ENCODE data around the gene HIP1R.
A peak's percentile ranks its signal among the peaks of the same experiment; 100 is the strongest.

HIP1R gene

DNA sequence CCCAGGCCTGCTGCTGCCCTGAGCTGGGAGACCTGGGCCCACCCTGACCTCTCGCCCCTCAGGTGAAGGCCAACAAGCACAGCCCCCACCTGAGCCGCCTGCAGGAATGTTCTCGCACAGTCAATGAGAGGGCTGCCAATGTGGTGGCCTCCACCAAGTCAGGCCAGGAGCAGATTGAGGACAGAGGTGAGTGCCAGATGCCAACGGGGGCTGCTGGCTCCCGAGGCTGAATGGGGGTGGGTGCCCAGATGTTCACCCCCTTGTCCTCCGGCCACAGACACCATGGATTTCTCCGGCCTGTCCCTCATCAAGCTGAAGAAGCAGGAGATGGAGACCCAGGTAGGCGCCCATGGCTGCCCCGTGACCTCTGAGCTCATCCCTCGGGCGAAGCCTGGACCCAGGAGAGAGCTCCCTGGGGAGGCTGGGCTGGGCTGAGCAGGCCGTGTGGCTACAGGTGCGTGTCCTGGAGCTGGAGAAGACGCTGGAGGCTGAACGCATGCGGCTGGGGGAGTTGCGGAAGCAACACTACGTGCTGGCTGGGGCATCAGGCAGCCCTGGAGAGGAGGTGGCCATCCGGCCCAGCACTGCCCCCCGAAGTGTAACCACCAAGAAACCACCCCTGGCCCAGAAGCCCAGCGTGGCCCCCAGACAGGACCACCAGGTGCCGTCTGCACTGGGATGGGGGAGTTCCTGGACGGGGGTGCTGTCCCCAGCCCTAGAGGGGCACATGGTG is 25.8 kb downstream of the HIP1R start:
- DNase-seq: no peak

DNA sequence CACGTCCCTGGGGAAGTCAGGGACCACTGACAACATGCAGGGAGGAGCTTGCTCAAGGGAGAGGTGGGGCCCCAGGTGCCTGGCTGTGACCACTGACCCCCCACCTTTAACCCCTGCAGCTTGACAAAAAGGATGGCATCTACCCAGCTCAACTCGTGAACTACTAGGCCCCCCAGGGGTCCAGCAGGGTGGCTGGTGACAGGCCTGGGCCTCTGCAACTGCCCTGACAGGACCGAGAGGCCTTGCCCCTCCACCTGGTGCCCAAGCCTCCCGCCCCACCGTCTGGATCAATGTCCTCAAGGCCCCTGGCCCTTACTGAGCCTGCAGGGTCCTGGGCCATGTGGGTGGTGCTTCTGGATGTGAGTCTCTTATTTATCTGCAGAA is 26.3 kb downstream of the HIP1R start:
- no peak for DNase-seq

DNA sequence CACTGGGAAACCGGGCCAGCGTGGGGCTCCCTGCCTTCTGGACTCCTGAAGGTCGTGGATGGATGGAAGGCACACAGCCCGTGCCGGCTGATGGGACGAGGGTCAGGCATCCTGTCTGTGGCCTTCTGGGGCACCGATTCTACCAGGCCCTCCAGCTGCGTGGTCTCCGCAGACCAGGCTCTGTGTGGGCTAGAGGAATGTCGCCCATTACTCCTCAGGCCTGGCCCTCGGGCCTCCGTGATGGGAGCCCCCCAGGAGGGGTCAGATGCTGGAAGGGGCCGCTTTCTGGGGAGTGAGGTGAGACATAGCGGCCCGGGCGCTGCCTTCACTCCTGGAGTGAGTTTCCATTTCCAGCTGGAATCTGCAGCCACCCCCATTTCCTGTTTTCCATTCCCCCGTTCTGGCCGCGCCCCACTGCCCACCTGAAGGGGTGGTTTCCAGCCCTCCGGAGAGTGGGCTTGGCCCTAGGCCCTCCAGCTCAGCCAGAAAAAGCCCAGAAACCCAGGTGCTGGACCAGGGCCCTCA is 26.9 kb downstream of the HIP1R start:
- no peak for DNase-seq

DNA sequence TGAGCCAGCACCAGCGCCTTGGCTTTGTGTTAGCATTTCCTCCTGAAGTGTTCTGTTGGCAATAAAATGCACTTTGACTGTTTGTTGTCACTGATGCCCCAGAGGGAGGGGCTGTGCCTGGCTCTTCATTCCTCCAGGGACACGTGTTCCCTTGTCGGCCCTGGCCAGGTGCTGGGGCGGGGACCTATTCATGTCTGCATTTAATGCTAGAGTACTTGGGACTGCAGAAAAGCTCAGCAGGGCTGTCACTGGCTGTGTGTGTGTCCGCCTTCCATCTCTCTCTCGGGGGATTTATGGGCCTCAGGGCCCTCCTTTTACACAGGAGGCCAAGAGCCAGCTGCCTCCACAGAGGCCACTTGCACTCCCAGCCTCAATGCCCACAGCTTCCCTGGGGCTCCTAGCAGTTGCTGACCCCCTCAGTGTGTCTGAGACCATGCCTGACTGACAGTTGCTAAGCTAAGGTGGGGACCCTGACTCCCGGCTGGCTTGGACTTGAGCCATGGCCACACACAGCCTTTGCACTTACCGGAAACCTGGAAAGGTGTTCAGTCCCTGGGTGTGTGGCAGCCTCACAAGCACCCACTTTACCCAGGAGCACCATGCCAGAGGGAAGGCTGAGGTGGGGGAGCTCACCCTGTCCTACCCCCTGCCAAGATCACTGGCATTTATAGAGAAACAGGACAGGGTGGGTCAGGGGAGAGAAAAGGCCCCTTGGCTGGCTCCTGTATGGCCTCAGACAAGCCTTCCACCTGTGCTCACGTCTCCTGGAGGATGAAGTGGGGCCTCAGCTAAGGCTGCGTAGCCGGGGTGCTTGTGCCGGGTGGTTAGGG is 27.8 kb downstream of the HIP1R start:
- no peak for DNase-seq

DNA sequence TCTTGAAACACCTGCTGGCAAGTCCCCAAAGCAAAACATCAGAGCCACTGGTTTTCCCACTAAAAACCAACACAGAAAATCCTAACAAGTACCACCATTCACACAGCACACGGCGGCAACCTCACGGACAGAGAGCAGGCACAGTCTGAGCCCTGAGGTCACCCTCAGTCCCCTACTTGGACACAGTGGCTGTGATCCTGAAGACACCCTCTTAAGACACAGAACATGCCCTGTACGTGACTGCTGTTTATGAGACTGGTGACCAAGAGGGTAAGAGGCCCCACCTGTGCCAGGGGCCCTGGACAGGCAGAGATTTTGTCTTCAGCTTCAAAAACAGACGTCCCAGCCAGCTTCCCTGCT is 29.6 kb downstream of the HIP1R start:
- DNase-seq: no peak

DNA sequence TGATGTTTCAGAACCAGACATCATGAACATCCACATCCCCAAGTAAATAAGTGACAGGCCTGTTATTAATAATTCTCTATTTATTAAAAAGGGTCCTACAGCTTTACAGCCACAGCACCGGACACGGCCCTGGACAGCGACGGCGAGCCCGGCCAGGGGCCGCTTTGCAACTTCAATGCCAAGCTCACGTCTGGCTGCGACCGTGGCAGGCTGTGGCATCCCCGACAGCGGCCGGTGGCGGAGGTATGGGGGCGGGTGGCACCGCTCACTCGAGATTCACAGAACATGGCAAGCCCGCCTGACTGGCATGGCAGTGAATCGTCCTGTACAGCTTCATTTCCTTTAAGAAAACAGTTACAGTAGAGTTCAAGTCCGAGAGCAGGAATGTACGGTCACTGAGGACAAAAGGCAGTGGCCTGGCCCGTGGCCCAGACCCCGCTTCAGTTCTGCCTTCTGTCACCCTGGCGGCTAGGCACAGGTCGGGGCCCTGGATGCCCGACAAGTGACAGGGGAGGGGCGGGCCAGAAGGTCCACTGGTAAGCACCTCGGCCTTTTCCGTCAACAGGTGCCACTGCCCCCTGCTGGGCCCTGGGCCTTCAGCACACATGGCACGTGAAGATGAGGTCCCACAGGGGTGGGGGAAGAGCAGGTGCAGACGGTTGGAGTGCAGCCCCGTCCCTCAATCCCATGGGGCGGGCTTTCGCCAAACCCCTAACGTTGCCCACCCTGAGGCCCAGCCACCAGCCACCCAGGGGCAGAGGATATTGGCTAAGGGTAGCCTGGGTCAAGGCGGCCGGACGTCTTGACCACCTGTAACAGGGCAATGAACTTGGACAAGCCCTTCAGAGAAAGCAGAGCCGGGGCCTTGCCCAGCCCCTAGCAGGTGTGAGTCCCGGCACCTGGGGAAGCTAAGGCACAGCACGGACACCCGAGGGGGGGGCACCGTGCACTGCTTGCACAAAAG is 30.3 kb downstream of the HIP1R start:
- no peak for DNase-seq

DNA sequence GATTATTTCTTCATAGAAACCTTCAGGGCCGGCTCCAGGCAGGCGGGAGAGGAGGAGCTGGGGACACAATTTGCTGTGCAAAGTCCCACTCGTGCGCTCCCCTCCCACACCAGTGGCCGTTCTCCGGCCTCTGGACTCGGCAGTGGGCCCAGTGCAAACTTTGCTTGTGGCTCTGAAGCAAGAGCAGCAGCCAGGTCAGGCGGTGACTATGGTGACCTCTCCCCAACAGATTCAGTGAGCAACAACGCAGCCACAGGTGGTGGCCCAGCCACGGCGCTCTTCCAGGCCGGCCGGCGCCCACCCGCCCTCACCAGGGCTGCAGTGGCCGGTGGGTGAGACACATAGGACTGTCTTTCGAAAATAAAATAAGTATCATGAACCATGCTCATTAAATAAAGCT is 31.1 kb downstream of the HIP1R start:
- no peak for DNase-seq

DNA sequence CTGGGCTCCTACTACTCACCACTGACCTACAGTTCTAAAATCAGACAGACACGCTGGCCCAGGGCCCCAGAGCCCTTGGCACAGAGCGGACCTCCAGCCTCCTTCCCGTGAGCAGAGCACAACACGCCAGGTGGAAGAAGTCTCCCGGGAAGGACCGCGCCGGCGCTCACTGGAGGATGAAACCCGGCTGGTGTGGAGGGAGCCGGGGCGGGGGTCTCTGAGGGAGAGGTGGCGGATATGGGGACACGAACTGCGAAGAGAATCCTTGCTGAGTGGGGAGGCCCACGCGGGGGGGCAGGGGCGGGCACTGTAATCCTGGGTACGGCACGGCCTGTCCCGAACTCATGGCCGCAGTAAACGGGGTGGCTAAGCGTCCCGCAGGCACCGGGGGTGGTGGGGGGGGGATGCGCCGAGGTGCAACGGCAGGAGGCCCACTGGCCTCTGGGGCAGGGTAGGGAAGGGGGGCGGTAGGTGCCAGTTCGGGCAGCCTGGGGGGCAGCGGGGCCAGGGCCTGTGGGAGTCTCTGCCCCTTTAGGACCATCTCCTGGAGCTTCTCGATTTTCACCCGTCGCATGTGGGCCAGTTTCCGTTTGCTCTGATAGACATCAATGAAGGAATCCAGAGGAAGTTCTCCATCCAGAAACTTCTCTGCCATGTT is 31.8 kb downstream of the HIP1R start:
- no peak for DNase-seq

DNA sequence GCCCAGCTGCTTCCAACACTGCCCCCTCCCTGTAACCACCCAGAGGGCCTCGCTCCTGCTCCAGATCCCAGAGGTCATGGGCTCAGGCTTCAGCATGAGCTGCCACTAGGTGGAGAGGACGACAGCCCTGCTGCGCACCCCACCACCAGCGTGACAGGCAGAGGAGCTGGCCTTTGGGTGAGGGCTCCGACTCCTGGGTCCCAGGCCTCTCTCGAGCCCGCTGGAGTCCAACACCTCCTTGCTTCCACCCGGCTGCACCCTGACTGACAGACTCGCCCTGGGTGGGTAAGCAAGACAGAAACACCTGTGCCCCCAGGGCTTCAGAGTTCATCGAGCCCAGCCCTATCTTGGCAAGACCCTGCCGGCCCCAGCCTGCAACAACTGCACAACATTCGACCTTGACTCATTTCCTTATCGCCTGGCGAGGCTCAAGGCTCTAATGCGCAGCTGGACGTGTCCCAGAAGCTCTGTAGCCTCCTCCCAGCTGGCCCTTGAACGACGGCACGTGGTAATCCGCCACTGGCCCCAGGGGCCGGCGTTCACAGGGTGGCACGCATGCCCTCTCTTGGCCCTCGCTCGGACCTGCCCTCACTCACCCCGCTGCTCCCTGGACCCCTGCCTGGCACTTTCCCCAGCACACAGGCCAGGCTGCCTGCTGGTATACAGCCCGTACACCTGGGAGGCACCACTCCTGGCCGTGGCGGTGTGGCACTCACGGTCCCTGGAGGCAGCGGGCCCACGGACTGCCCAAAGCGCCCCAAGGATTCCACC is 32.6 kb downstream of the HIP1R start:
- no peak for DNase-seq

DNA sequence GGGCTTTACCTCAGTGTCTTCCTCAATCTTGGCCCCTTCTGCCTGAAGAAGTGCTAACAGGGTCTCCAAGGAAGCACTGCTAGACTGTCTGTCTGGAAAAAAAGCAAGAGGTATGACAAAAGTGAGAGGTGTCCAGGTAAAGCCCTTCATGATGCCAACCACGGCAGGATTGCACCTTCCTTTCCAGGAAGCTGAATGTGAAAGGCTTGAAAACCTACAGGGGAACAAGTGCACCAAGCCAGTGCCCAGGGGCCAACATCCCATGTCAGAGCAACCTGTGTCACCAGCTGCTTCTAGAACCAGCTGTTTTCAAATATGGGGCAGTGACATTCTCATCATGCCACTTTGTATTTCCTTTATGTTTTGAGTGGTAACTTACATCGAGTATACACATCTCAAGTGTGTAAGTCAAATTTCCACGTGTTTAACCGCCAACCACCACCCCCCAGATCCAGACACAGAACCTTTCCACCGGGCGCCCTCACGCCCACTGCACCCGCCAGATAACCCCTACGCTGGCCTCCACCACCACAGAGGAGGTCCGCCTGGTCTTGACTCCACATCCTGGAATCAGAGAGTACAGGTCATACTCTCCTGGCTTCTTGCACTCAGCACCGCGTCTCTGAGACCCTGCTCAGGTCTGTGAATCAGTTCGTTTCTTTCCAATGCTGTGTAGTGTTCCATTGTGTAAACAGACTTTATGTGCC is 33.4 kb downstream of the HIP1R start:
- DNase-seq: no peak

DNA sequence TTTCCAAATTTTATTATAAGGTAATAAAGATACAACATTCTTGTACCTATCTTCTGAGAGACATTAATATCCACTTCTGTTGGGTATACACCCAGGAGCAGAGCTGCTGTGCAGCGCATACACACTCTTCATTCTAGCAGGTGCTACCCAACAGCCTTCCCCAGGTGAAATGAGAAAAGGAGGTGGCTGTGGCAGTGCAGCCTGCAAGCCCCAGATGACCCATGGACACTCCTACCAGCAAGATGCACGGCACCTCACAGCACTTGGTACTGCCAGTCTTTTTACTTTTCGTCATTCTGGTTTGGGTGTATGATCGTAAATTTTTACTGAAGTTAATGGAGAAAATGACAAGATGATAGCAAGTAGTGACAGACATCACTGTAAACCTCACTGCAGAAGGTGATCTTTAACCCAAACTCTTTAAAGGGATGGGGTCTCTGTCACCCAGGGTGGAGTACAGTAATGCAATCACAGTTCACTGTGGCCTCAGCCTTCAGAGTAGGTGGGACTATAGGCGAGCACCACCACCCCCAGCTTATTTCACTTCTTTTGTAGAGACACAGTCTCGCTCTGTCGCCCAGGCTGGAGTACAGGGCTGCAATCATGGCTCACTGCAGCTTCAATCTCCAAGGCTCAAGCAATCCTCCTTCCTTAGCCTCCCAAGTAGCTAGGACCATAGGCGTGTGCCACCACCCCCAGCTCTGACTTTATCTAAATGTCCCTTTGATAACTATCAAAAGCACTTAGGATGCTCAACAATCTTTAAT is 34.1 kb downstream of the HIP1R start:
- no peak for DNase-seq

DNA sequence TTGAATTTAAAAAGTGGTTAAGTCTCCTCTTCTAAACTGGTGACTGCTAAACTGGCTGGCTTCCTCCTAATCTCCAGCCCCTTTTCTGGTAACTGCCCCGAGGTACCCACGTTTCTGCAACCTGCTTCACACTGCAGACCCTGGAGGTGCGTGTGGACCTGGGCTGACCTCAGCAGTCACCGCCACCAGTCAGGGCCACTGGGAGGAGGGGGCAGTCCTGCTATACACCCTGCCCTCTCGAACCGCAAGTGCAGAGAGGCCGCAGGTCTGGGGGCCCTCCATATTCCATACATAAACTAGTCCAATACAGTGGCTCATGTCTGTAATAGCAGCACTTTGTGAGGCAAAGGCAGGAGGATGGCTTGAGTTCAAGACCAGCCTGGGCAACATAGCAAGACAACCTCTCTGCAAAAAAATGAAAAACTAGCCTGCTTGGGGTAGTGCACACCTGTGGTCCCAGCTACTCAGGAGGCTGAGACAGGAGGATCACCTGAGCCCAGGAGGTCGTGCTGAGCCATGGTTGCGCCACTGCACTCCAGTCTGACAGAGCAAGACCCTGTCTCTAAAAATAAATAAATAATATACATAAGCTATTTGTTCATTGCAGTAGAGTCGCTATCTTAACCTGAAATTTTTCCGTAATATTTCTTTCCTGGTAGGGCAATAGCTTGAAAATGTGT is 35.0 kb downstream of the HIP1R start:
- no peak for DNase-seq

DNA sequence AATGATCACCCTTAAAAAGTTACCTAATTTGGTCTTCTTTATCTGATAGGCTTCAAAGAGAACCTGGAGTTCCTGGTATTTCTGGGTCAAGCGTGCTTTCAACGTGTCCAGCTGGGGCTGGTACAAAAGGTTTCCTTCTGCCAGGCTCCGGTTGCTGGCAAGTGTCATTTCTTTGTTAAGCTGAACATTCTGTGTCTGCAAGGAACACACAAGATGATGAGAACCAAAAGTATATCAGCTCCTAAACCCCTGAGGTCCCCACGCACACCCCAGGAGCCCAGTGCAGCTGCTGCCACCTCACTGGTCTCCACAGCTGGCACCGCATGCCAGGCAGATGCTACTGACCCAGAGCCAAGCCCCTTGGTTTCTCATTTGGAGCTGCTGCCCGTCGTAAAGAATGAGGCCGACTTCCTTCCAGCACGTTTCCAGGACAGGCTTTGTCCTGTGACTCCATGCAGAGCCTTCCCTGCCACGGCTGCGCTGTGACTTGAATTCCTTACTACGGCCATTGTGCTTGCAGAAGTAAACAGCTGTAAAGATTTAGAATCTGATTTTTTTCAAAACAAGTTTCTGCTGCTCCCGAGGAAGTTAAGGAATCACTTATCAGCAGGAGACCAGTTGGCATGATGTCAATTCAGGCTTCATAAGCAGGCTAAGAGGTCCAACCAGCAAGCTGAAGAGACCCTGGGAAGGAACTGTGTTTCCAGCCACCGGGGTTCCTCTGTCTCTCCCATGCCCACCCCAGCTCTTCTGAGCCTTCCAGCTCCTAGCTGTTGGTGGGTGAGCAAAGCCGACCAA is 35.8 kb downstream of the HIP1R start:
- no peak for DNase-seq

DNA sequence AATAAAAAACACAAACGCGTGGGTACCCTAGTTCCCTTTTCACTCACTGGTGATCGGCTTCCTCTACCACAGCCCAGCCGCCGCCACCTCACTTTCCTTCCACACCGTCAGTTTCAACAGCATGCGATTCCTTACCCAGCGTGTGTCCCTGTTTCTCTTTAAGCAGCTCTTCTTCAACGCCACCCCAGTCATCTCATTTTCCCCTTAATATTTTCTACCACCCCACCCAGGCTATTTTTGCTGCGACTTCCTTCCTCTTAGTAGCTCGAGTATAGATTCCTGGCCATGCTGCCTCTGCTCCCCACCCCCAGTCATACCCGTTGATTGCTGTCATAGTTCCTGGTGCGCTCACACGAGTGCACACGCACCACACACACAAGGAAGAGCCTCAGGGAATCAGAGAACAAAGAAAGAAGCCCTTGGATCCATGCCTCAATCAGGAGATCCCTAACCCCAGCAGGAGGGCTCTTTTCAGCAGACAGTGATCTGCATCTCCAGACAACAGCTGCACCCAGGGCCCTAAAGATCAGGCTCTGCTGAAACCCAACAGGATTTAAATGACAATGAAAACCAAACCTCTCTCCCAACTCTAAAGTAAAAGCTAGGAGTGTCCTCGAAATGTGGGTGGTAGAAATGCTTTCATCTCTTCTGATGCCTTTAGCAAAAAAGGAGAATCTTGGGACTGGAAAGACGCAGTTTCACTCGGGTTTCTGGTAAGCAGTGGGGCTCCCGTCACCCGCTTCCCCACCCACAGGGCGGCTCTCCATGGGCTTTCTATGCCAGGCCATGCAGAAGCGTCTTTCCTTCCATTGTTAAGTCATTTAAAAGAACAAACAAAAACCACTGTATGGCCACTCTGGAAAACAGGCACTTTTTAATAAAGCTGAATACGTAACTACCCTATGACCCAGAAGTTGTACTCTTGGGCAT is 36.9 kb downstream of the HIP1R start:
- peak; percentile 69 for DNase-seq

DNA sequence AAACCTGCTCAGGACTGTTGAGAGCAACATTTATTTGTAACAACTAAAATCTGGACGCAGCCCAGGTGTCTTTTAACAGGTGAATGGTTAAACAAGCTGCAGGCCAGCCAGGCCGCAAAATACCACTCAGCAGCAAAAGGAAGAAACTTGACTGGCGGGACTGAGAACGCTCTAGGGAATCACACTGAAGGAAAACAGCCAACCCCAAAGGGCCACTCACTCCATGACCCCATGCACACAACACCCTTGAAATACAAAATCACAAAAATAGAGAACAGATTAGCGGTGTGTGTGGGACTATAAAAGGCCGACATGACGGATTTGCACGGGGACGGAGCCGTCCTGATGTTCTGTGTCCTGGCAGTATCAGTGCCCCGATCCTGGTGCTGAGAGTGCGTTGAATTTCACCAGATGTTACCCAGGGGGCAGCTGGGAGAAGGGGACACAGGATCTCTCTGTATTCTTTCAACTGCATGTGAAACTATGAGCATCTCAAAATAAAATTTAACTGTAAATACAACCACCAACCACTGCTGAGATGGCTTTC is 37.6 kb downstream of the HIP1R start:
- no peak for DNase-seq

DNA sequence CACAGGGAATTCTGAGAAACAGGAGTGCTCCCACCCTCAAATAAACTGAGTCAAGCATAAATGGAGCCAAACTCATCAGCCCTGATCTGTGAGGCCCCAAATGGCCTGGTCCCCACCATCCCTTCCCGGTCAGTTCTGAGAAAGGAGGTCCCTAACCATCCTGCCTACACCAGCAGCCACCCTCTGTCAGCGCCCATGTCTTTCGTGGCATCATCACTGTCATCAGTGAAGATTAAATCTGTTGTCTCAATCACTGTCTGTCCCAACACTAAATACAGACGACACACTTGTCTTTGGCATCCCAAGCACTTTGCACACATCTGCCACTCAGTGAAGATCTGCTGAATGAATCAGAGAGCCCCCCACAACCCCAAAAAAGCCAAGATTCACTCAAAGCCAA is 38.3 kb downstream of the HIP1R start:
- DNase-seq: no peak

DNA sequence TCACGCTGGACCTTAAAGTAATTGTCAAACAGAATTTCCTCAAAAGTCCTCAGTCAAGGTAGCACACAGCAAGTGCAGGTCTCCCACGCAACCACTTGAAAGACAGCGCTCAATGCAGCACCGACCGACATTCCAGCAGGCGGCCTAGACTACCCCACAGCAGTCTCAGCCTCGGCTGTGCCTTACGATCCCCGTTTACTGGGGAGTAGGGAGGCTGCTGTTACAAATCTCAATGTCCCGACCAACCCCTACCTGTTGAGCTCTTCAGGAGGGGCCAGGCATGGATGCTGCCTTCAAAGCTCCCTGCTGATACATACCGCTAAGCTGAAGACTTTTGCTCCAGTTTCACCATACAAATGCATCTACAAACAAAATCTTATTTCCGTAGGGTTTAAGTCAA is 38.8 kb downstream of the HIP1R start:
- no peak for DNase-seq

Measured in GF-D8 (cell line).